ENCODE data around the gene DNAJC28. TPM values are rescaled to one million over a fixed set of nuclear protein-coding genes. Genes with fewer than 3 reads are reported as not detected.
"Not testable (repeated sequence)": the region's sequence is repeated elsewhere in the genome, so short reads cannot be mapped to it uniquely, and the experiment has no call there.

DNAJC28 gene
- total RNA-seq: 0.99 and 1.1 TPM in 2 replicates

- peak; percentile 93 to 96 for DNase-seq (ENCODE audit: low read depth in 2 of 2)
Observed at GRCh38 chr21:33491373-33492102, at the start of gene DNAJC28. DNAJC28 (minus strand) TSS chr21:33491716; CDS start chr21:33489393, 2,323 bp downstream.

GRCh38 chr21:33541105-33541711 lies 49.7 kb upstream of the DNAJC28 start:
- peak; percentile 32 to 34 for DNase-seq (ENCODE audit: low read depth in 2 of 2)

GRCh38 chr21:33540711-33541104 lies 49.2 kb upstream of the DNAJC28 start:
- no peak for DNase-seq (ENCODE audit: low read depth in 2 of 2)

GRCh38 chr21:33539616-33540015 lies 48.1 kb upstream of the DNAJC28 start:
- no peak for DNase-seq (ENCODE audit: low read depth in 2 of 2)

- no peak for DNase-seq (ENCODE audit: low read depth in 2 of 2)
Observed at GRCh38 chr21:33537212-33537611, 45.7 kb upstream of the DNAJC28 start.

- DNase-seq (ENCODE audit: low read depth in 2 of 2): no peak
Observed at GRCh38 chr21:33531007-33531406, 39.5 kb upstream of the DNAJC28 start.

GRCh38 chr21:33522953-33523349 lies 31.4 kb upstream of the DNAJC28 start:
- DNase-seq (ENCODE audit: low read depth in 2 of 2): no peak

- no peak for DNase-seq (ENCODE audit: low read depth in 2 of 2)
Observed at GRCh38 chr21:33522297-33522952, 30.9 kb upstream of the DNAJC28 start.

GRCh38 chr21:33518899-33519298 lies 27.4 kb upstream of the DNAJC28 start:
- DNase-seq (ENCODE audit: low read depth in 2 of 2): no peak

GRCh38 chr21:33514229-33514628 lies 22.7 kb upstream of the DNAJC28 start:
- DNase-seq (ENCODE audit: low read depth in 2 of 2): no peak

- no peak for DNase-seq (ENCODE audit: low read depth in 2 of 2)
Observed at GRCh38 chr21:33512481-33512880, 21.0 kb upstream of the DNAJC28 start.

GRCh38 chr21:33511639-33512038 lies 20.1 kb upstream of the DNAJC28 start:
- no peak for DNase-seq (ENCODE audit: low read depth in 2 of 2)

GRCh38 chr21:33510826-33511225 lies 19.3 kb upstream of the DNAJC28 start:
- DNase-seq (ENCODE audit: low read depth in 2 of 2): no peak

- DNase-seq (ENCODE audit: low read depth in 2 of 2): not testable (repeated sequence)
Observed at GRCh38 chr21:33507003-33507402, 15.5 kb upstream of the DNAJC28 start.

- DNase-seq (ENCODE audit: low read depth in 2 of 2): no peak
Observed at GRCh38 chr21:33505833-33506232, 14.3 kb upstream of the DNAJC28 start.

- DNase-seq (ENCODE audit: low read depth in 2 of 2): no peak
Observed at GRCh38 chr21:33496345-33496744, 4.8 kb upstream of the DNAJC28 start.

- no peak for DNase-seq (ENCODE audit: low read depth in 2 of 2)
Observed at GRCh38 chr21:33495743-33496142, 4.2 kb upstream of the DNAJC28 start.

GRCh38 chr21:33493756-33494155 lies 2.2 kb upstream of the DNAJC28 start:
- no peak for DNase-seq (ENCODE audit: low read depth in 2 of 2)

GRCh38 chr21:33492571-33492970 lies 1.1 kb upstream of the DNAJC28 start:
- DNase-seq (ENCODE audit: low read depth in 2 of 2): peak in 1 of 2 donors; percentile 18

- peak in 1 of 2 donors; percentile 3 for DNase-seq (ENCODE audit: low read depth in 2 of 2)
Observed at GRCh38 chr21:33490991-33491372, 534 bp downstream of the DNAJC28 start.

- DNase-seq (ENCODE audit: low read depth in 2 of 2): no peak
Observed at GRCh38 chr21:33488936-33489335, 2.6 kb downstream of the DNAJC28 start.

GRCh38 chr21:33487996-33488395 lies 3.5 kb downstream of the DNAJC28 start:
- DNase-seq (ENCODE audit: low read depth in 2 of 2): no peak

All from lung microvascular endothelial cell (primary cell).